Measurements from ENCODE around the gene TTC29. TPM values are rescaled to one million over a fixed set of nuclear protein-coding genes. Genes with fewer than 3 reads are reported as not detected.

The TTC29 gene
- 1 to 10 TPM; 1.5 to 1.7 (median 1.7) TPM for polyA plus RNA-seq (ENCODE audit: insufficient read length in 4 of 4)

GRCh38 chr4:146945556-146946374 is at the start of gene TTC29:
TTC29 (minus strand) TSS chr4:146945864; CDS start chr4:146939895, 5,969 bp downstream.
- DNase-seq (ENCODE audit: low read depth in 4 of 4, low spot score in 3 of 4): peak; percentile 82 to 89 (median 86)

- DNase-seq (ENCODE audit: low read depth in 4 of 4, low spot score in 3 of 4): peak; percentile 21 to 44 (median 27)
These were observed 36.0 kb upstream of the TTC29 start for GRCh38 chr4:146981651-146982050.

GRCh38 chr4:146978641-146979040 is 33.0 kb upstream of the TTC29 start:
- DNase-seq (ENCODE audit: low read depth in 4 of 4, low spot score in 3 of 4): no peak

- DNase-seq (ENCODE audit: low read depth in 4 of 4, low spot score in 3 of 4): no peak
These were observed 30.5 kb upstream of the TTC29 start for GRCh38 chr4:146976145-146976544.

- DNase-seq (ENCODE audit: low read depth in 4 of 4, low spot score in 3 of 4): no peak
These were observed 29.9 kb upstream of the TTC29 start for GRCh38 chr4:146975527-146975926.

DNA sequence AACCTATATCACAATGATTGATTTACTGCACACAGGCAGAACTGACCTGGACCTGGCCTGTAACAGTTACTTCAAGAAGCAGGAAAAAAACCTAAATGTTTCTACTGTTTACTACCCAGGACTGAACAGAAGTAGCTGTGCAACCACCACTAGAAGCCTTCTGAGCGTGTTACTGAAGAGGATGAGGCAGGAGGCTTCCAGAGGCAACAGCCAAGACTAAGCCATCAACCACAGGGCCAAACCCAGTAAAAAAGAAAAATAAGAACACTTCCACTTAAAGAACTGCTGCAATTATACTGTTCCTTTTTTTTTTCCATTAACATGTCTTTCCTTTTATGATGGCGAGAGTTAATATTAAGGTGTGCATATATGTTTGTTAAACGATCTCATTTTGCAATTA is 29.4 kb upstream of the TTC29 start:
- DNase-seq (ENCODE audit: low read depth in 4 of 4, low spot score in 3 of 4): no peak

DNA sequence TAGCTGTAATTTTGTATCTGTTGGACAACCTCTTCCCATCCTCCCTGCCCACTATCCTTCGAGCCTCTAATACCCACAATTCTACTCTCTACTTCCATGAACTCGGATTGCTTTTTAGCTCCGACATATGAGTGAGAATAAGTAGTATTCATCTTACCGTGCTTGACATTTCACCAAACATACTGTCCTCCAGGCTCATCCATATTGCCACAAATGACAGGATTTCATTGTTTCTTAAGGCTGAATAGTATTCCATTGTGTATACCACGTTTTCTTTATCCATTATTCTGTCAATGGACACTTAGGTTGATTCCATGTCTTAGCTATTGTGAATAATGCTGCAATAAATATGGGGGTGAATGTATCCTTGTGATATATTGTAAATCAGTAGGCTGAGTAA is 26.4 kb upstream of the TTC29 start:
- DNase-seq (ENCODE audit: low read depth in 4 of 4, low spot score in 3 of 4): no peak

GRCh38 chr4:146969126-146969525 is 23.5 kb upstream of the TTC29 start:
- no peak for DNase-seq (ENCODE audit: low read depth in 4 of 4, low spot score in 3 of 4)

GRCh38 chr4:146960634-146961033 is 15.0 kb upstream of the TTC29 start:
- DNase-seq (ENCODE audit: low read depth in 4 of 4, low spot score in 3 of 4): no peak

- no peak for DNase-seq (ENCODE audit: low read depth in 4 of 4, low spot score in 3 of 4)
These were observed 14.0 kb upstream of the TTC29 start for GRCh38 chr4:146959692-146960091.

DNA sequence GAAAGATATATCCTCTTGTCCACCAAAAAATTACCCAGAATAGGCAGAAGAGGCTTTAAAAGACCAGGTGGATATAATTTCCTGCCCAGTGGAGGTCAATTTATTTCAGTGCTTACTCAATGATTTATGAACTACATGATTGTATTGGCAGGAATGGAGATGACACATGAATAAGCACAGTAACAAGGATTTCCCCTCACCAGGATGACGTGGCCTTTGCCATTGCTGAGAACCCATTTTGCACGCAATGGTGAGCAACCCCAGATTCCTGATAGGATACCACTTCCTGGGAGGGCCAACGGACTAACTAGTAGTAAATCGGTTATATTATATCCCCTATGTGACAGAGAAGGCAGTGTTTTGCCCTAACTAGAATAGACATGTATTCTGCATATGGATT is 11.6 kb upstream of the TTC29 start:
- no peak for DNase-seq (ENCODE audit: low read depth in 4 of 4, low spot score in 3 of 4)

GRCh38 chr4:146952896-146953295 is 7.2 kb upstream of the TTC29 start:
- DNase-seq (ENCODE audit: low read depth in 4 of 4, low spot score in 3 of 4): no peak

DNA sequence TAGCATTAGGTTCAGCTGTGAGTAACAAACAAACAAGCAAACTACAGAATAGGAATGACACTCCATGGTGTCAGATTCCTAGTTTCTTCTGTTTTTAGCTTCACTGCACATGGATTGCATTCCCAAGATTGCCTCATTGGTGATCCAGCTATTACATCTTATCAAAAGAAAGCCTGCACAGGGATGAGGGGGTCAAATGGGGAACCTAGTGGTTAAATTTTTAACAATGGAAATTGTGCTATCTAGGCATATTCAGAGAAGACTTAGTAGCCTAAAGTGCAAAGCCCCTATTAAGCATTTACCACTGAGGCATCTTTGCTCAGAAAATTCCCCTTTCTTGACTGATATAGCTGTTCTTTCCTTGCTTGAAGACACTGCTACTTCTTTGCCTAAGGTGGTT is 3.9 kb upstream of the TTC29 start:
- no peak for DNase-seq (ENCODE audit: low read depth in 4 of 4, low spot score in 3 of 4)

GRCh38 chr4:146943691-146944375 is 1.8 kb downstream of the TTC29 start:
- DNase-seq (ENCODE audit: low read depth in 4 of 4, low spot score in 3 of 4): no peak

- no peak for DNase-seq (ENCODE audit: low read depth in 4 of 4, low spot score in 3 of 4)
These were observed 13.5 kb downstream of the TTC29 start for GRCh38 chr4:146932116-146932515.

- no peak for DNase-seq (ENCODE audit: low read depth in 4 of 4, low spot score in 3 of 4)
These were observed 15.0 kb downstream of the TTC29 start for GRCh38 chr4:146930673-146931072.

DNA sequence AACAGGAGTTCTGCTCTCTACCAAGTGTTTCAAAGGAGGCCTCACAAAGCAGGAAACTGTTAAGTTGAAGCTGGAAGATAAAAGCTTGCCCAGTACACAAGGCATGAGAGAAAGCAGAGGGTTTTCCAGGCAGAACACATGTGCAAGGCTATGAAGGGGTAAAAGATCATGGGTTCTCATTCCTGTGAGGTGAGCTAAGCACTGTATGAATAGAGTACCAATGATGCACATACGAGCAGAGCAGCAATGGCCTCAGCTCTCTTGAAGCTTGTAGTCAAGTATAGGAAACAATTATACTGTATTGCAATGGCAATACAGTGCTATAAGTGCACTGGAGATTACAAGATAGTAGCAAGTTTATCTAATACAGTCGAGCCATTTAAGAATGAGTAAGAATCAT is 18.0 kb downstream of the TTC29 start:
- no peak for DNase-seq (ENCODE audit: low read depth in 4 of 4, low spot score in 3 of 4)

- DNase-seq (ENCODE audit: low read depth in 4 of 4, low spot score in 3 of 4): peak; percentile 14 to 35 (median 28)
These were observed 29.1 kb downstream of the TTC29 start for GRCh38 chr4:146916479-146917076.

DNA sequence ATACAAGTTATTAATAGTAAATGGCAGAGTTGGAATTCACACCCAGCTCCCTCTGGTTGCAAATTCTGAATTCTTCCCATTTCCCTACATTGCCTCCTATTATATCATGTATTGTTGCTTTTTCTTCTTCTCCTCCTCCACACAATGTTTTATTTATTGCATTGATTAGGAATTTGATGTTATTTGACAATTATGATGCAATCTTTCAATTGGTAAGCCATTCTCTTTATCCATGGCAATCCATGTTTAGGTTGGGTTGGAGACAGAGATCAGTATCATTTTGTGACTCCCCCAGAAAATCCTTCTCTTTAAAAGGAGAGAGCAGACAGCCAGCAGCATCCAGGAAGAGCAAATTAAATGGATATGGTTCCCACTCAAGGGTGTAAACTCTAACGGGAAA is 30.5 kb downstream of the TTC29 start:
- no peak for DNase-seq (ENCODE audit: low read depth in 4 of 4, low spot score in 3 of 4)

GRCh38 chr4:146900295-146900694 is 45.4 kb downstream of the TTC29 start:
- no peak for DNase-seq (ENCODE audit: low read depth in 4 of 4, low spot score in 3 of 4)

DNA sequence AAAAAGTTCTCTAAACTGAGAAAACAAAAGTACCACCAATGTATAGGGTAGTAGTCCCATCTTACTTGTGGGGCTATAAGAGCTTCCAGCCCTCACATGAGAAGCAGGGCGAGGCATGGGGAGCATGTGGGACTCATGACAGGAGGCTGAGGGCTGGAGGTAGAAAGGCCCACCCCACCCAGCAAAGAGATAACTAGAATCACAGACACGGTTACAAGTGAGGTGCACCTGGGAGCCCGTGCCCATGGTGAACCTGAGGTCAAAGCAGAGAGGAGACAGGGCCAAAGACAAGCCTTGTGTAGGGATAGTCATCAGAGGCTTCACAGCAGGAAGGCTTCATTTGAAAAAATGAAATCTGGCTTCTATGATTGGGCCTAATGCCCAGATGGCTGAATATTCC is 55.4 kb downstream of the TTC29 start:
- no peak for DNase-seq (ENCODE audit: low read depth in 4 of 4, low spot score in 3 of 4)

DNA sequence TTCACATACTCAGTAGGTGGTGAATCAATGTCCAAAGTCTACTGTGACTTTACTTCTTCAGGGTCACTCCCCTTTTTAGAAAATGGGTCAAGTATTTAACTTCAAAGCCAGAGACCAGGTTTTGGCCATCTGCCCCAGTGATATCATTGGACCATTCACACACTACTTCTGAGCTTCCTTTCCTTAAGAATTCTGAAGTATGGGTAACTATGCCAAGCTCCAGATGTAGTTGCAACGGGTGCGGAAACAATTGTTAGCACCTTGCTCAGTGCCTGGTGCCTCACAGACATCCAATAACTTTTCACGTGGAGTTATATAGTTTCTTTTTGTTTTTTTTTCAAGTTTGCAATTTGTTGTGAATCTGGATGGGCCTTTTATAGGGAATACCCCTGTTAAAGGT is 62.6 kb downstream of the TTC29 start:
- DNase-seq (ENCODE audit: low read depth in 4 of 4, low spot score in 3 of 4): no peak
